Mesangial cell (primary cell): ENCODE results near the gene GOLGA6L22. TPM values are rescaled to one million over a fixed set of nuclear protein-coding genes. Genes with fewer than 3 reads are reported as not detected.

Source experiments
- total RNA-seq: library from RNA; depleted of rRNA; stranded (reverse); fragments of >200 nt; gene quantifications from 2 replicates; pipeline ENCODE4 v1.2.3, GENCODE V29; 2015

The GOLGA6L22 gene
- total RNA-seq: not detected in 2 replicates

GRCh38 chr15:22458603-22459002 is at the start of gene GOLGA6L22:
GOLGA6L22 (plus strand) TSS chr15:22458903; CDS start chr15:22458994, 91 bp downstream.

